Right lobe of liver (tissue), 4 donors: Measurements from ENCODE around the gene AEBP1.

ENCODE experiments used
- POLR2A ChIP-seq: fragments of 450-650 bp; IDR thresholded peaks from one replicate; pipeline ENCODE4 v1.6.1; 2017; ENCODE audit warnings: antibody characterized with exemption, mild to moderate bottlenecking
- TF ChIP-seq, protein P1 (sequence below), 4 donors: fragments of 200-600 bp in 3 of 4; fragments of 450-650 bp in 1 of 4; IDR thresholded peaks; one replicate each; pipeline versions ENCODE4 v1.5.1 to v1.8.0; 2016 to 2022; ENCODE audit warnings: antibody characterized with exemption in 4 of 4, mild to moderate bottlenecking in 2 of 4
- donor health status: DM: no; HTN: no; CAD: no.
- donor health status: DM: no; HTN: no; CAD: no.
- donor health status: DM: no; HTN: yes; CAD: no.

DNA sequence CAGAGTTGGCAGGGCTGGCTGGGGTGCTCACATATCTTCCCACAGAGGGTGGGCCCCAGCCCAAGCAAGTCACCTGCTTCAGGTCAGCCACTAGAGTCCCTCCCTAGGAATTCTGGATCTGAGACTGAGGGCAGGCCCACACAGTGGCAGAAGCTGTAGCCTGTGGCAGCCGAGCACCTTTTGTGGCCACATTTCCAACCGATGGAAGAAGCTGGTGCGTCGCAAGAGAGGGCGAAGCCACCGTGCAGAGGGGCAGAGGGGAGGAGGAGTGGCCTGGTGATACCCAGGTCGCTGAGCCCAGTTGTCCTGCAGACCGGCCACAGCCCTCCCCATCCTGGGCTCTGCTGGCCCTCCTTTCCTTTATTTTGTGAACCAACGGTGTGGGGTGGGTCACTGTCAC, 27.1 kb upstream of the AEBP1 start:
- TF ChIP-seq, protein P1, sequence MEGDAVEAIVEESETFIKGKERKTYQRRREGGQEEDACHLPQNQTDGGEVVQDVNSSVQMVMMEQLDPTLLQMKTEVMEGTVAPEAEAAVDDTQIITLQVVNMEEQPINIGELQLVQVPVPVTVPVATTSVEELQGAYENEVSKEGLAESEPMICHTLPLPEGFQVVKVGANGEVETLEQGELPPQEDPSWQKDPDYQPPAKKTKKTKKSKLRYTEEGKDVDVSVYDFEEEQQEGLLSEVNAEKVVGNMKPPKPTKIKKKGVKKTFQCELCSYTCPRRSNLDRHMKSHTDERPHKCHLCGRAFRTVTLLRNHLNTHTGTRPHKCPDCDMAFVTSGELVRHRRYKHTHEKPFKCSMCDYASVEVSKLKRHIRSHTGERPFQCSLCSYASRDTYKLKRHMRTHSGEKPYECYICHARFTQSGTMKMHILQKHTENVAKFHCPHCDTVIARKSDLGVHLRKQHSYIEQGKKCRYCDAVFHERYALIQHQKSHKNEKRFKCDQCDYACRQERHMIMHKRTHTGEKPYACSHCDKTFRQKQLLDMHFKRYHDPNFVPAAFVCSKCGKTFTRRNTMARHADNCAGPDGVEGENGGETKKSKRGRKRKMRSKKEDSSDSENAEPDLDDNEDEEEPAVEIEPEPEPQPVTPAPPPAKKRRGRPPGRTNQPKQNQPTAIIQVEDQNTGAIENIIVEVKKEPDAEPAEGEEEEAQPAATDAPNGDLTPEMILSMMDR (IDR thresholded peaks at IDR 0.05) = no peak
- no peak for TF ChIP-seq POLR2A
